AG09309 (cell line): ENCODE measurements around the gene AGXT.
"Not testable (repeated sequence)": the region's sequence is repeated elsewhere in the genome, so short reads cannot be mapped to it uniquely, and the experiment has no call there.

ENCODE experiments used
- DNase-seq: peaks from one replicate; pipeline ENCODE4 v3.0.0-alpha.2; 2010; ENCODE audit warnings: low read depth
- H3K4me3 ChIP-seq: 2 replicates; pipeline ENCODE4 v1.5.1; 2011; ENCODE audit warnings: mild to moderate bottlenecking, low read depth, low read length, moderate library complexity; ENCODE audit not compliant: control insufficient read depth
- CTCF ChIP-seq: IDR thresholded peaks from 2 replicates; pipeline ENCODE4 v1.5.1; 2011; ENCODE audit warnings: mild to moderate bottlenecking, low read depth, low read length, inconsistent platforms; ENCODE audit not compliant: insufficient read depth, control insufficient read depth; ENCODE audit errors: missing control alignments

AGXT gene

GRCh38 chr2:240840435-240841060, 28.1 kb upstream of the AGXT start:
- peak; percentile 78 for TF ChIP-seq CTCF
- no peak for DNase-seq

GRCh38 chr2:240846309-240846708, 22.3 kb upstream of the AGXT start:
- DNase-seq, H3K4me3 ChIP-seq: not testable (repeated sequence)

More at GRCh38 chr2:240840435-240841060, 28.1 kb upstream of the AGXT start:
- no peak overlapping the region for H3K4me3 ChIP-seq

GRCh38 chr2:240846873-240847595, 21.6 kb upstream of the AGXT start:
- no peak overlapping the region for H3K4me3 ChIP-seq
- TF ChIP-seq CTCF = no peak
- DNase-seq = no peak

- no peak for DNase-seq
- no peak overlapping the region for H3K4me3 ChIP-seq
- no peak for TF ChIP-seq CTCF
These were observed 20.8 kb upstream of the AGXT start for GRCh38 chr2:240847817-240848216.

GRCh38 chr2:240848900-240849680, 19.5 kb upstream of the AGXT start:
- H3K4me3 ChIP-seq = no peak overlapping the region
- DNase-seq = no peak
- no peak for TF ChIP-seq CTCF

- TF ChIP-seq CTCF = no peak
- H3K4me3 ChIP-seq = no peak overlapping the region
- DNase-seq = no peak
These were observed 18.6 kb upstream of the AGXT start for GRCh38 chr2:240850026-240850425.

- H3K4me3 ChIP-seq = no peak overlapping the region
- DNase-seq = no peak
- no peak for TF ChIP-seq CTCF
These were observed 17.9 kb upstream of the AGXT start for GRCh38 chr2:240850756-240851077.
